Smooth muscle cell (in vitro differentiated cells): ENCODE measurements around the gene KCNE1. TPM values are rescaled to one million over a fixed set of nuclear protein-coding genes. Genes with fewer than 3 reads are reported as not detected.

Experiments
- DNase-seq: peaks from one replicate; lab custom pipeline; 2025; ENCODE audit not compliant: unreplicated experiment; lab: John Stamatoyannopoulos, UW
- H2AFZ ChIP-seq: fragments of 200-600 bp; sonication (generic); 2 replicates; pipeline ENCODE4 v1.6.0; 2016; ENCODE audit warnings: antibody characterized with exemption, low read depth, mild to moderate bottlenecking
- H3F3A ChIP-seq: fragments of 200-600 bp; sonication (generic); 2 replicates; pipeline ENCODE4 v1.6.0; 2017; ENCODE audit warnings: antibody characterized with exemption, low read depth
- H3K27ac ChIP-seq: fragments of 200-600 bp; sonication (generic); 2 replicates; pipeline ENCODE4 v1.5.1; 2016; ENCODE audit warnings: low read depth, mild to moderate bottlenecking
- H3K27me3 ChIP-seq: fragments of 200-600 bp; sonication (generic); 2 replicates; pipeline ENCODE4 v1.6.1; 2016; ENCODE audit warnings: low read depth, mild to moderate bottlenecking
- H3K36me3 ChIP-seq: fragments of 200-600 bp; sonication (generic); 2 replicates; pipeline ENCODE4 v1.5.1; 2016; ENCODE audit warnings: low read depth
- H3K4me1 ChIP-seq: fragments of 200-600 bp; sonication (generic); 2 replicates; pipeline ENCODE4 v1.5.1; 2016; ENCODE audit warnings: low read depth
- H3K4me2 ChIP-seq: fragments of 200-600 bp; sonication (generic); 2 replicates; pipeline ENCODE4 v1.6.0; 2016; ENCODE audit warnings: mild to moderate bottlenecking
- H3K4me3 ChIP-seq: fragments of 200-600 bp; sonication (generic); 2 replicates; pipeline ENCODE4 v1.5.1; 2016; ENCODE audit warnings: mild to moderate bottlenecking
- H3K79me2 ChIP-seq: fragments of 200-600 bp; sonication (generic); 2 replicates; pipeline ENCODE4 v1.6.0; 2016; ENCODE audit warnings: low read depth, mild to moderate bottlenecking
- H3K9ac ChIP-seq: fragments of 200-600 bp; sonication (generic); 2 replicates; pipeline ENCODE4 v1.6.0; 2016; ENCODE audit warnings: low read depth
- H3K9me3 ChIP-seq: fragments of 200-600 bp; sonication (generic); replicated peaks from 2 replicates; pipeline ENCODE4 v1.5.1; 2016; ENCODE audit warnings: low read depth
- H4K20me1 ChIP-seq: fragments of 200-600 bp; sonication (generic); 2 replicates; pipeline ENCODE4 v1.6.0; 2016; ENCODE audit warnings: low read depth
- WGBS: methylation state at CpG from one replicate; pipeline ENCODE4 v1.1.7; 2016; ENCODE audit warnings: low lambda C conversion rate; 5-methylcytosine and 5-hydroxymethylcytosine counted together
- polyA plus RNA-seq: library from polyadenylated mRNA; unstranded; fragments of >200 nt; fragmentation: Nextera tagmentation; extraction: Ambion mirVana; gene quantifications from 2 replicates; pipeline ENCODE4 v1.2.1, GENCODE V29; 2016
- total RNA-seq: library from RNA; depleted of rRNA; stranded (reverse); fragments of >200 nt; gene quantifications from 2 replicates; pipeline ENCODE4 v1.2.3, GENCODE V29; 2014
- TF ChIP-seq, protein P1 (sequence below): fragments of 200-600 bp; sonication (generic); IDR thresholded peaks from 2 replicates; pipeline ENCODE4 v1.5.1; 2017; ENCODE audit warnings: borderline replicate concordance, mild to moderate bottlenecking, antibody characterized with exemption; ENCODE audit not compliant: insufficient read depth, poor library complexity, severe bottlenecking

The KCNE1 gene
- total and polyA plus RNA-seq, 2 experiments from 2014 or later = 0.16 TPM; not detected in 1

GRCh38 chr21:34514576-34515115 is 2.6 kb upstream of the KCNE1 start:
- no peak overlapping the region for H3K27ac ChIP-seq
- no peak overlapping the region for H3K4me3 ChIP-seq
- WGBS = 92% methylated on average over 10 of the region's 10 CpGs
- no peaks in the 10 kb centered on the region for H3K4me1 ChIP-seq
- H3K36me3 ChIP-seq = no peaks in the 10 kb centered on the region
- no peaks in the 10 kb centered on the region for H3K9me3 ChIP-seq
- H2AFZ ChIP-seq = no peak overlapping the region
- TF ChIP-seq, protein P1, sequence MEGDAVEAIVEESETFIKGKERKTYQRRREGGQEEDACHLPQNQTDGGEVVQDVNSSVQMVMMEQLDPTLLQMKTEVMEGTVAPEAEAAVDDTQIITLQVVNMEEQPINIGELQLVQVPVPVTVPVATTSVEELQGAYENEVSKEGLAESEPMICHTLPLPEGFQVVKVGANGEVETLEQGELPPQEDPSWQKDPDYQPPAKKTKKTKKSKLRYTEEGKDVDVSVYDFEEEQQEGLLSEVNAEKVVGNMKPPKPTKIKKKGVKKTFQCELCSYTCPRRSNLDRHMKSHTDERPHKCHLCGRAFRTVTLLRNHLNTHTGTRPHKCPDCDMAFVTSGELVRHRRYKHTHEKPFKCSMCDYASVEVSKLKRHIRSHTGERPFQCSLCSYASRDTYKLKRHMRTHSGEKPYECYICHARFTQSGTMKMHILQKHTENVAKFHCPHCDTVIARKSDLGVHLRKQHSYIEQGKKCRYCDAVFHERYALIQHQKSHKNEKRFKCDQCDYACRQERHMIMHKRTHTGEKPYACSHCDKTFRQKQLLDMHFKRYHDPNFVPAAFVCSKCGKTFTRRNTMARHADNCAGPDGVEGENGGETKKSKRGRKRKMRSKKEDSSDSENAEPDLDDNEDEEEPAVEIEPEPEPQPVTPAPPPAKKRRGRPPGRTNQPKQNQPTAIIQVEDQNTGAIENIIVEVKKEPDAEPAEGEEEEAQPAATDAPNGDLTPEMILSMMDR = no peak
- H3K9ac ChIP-seq = no peak overlapping the region
- H3K27me3 ChIP-seq = no peaks in the 10 kb centered on the region
- H3F3A ChIP-seq = no peaks in the 10 kb centered on the region
- H4K20me1 ChIP-seq = no peaks in the 10 kb centered on the region
- H3K79me2 ChIP-seq = no peaks in the 10 kb centered on the region
- no peak overlapping the region for H3K4me2 ChIP-seq
- no peak for DNase-seq

GRCh38 chr21:34513129-34513675 is 1.2 kb upstream of the KCNE1 start:
- WGBS = 100% methylated on average over 2 of the region's 2 CpGs
- Histone ChIP-seq H3K4me2 (no peak overlapping the region), H4K20me1 (no peaks in the 10 kb centered on the region), H3K79me2 (no peaks in the 10 kb centered on the region), H3K27ac (no peak overlapping the region), H3K4me3 (no peak overlapping the region), H2AFZ (no peak overlapping the region), H3K9ac (no peak overlapping the region), H3K4me1 (no peaks in the 10 kb centered on the region), H3K36me3 (no peaks in the 10 kb centered on the region), H3F3A (no peaks in the 10 kb centered on the region), H3K9me3 (no peaks in the 10 kb centered on the region), H3K27me3 (no peaks in the 10 kb centered on the region)
- DNase-seq = no peak
- TF ChIP-seq, protein P1 = no peak

DNA sequence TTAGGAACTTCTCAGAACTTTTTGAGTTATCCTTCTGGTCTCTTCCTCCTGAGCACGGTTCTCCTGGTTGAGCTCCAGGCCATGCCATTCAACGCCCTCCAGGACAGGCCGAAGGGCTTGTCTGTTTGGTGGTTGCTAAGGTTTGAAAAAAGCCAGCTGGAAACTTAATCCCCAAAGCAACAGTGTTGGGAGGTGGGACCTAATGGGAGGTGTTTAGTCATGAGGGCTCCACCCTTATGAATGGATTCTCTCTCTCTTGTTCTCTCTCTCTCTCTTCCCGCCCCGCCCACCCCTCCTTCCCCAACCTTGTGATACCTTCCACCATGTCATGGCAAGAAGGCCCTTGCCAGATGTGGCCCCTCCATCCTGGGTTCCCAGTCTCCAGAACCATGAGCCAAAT is 829 bp downstream of the KCNE1 start:
- 85% methylated on average over 5 of the region's 5 CpGs for WGBS
- TF ChIP-seq, protein P1 = no peak
- H3K27ac ChIP-seq = no peak overlapping the region

More for the DNA sequence above, 829 bp downstream of the KCNE1 start:
- H3K79me2 ChIP-seq = no peaks in the 10 kb centered on the region
- no peaks in the 10 kb centered on the region for H3F3A ChIP-seq
- H3K4me2 ChIP-seq = no peak overlapping the region
- H2AFZ ChIP-seq = no peak overlapping the region
- no peaks in the 10 kb centered on the region for H3K27me3 ChIP-seq
- H3K36me3 ChIP-seq = no peaks in the 10 kb centered on the region
- no peaks in the 10 kb centered on the region for H3K9me3 ChIP-seq
- no peaks in the 10 kb centered on the region for H4K20me1 ChIP-seq
- no peak overlapping the region for H3K4me3 ChIP-seq
- no peak overlapping the region for H3K9ac ChIP-seq
- no peak for DNase-seq
- H3K4me1 ChIP-seq = no peaks in the 10 kb centered on the region
